Middle frontal gyrus (tissue), 1 donor: ENCODE data around the gene CNPY3.
"Not testable (repeated sequence)": the region's sequence is repeated elsewhere in the genome, so short reads cannot be mapped to it uniquely, and the experiment has no call there.

ENCODE experiments used
- DNase-seq: peaks from one replicate; pipeline ENCODE4 v3.0.0-alpha.2; 2015; ENCODE audit warnings: low spot score; ENCODE audit errors: extremely low spot score

Gene CNPY3

DNA sequence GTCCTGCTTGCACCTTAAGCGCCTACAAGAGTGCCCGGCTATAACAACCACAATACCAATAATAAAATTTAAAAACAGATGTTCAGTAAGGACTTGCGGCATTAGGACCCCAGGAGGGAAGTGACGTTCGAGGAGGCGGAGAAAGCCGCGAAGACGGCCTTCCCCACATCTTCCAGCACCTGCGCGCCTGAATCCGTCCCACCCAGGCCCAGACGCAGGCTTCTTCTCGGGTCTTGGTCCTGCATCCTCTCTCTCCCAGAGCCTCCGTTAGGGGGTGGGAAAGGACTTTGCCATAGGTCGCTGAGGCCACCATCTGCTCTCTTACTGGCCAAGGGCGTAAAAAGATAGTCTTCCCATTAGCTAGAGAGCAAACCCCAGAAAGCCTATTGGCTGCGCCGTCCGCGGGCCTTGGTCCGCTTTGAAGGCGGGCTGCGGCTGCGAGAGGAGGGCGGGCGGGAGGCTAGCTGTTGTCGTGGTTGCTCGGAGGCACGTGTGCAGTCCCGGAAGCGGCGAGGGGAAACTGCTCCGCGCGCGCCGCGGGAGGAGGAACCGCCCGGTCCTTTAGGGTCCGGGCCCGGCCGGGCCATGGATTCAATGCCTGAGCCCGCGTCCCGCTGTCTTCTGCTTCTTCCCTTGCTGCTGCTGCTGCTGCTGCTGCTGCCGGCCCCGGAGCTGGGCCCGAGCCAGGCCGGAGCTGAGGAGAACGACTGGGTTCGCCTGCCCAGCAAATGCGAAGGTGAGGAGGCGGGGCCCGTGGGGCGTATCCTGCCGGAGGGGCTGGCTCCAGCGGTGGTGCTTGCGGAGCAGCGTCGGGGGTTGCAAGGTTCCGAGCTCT, at the start of gene CNPY3:
CNPY3 (plus strand) TSS at position 495 of the 835 bp plus-strand sequence; CDS start at position 586, 91 bp downstream.
- peak; percentile 91 for DNase-seq

GRCh38 chr6:42880240-42880817, 49.0 kb upstream of the CNPY3 start:
- not testable (repeated sequence) for DNase-seq

- DNase-seq: not testable (repeated sequence)
These were observed 48.4 kb upstream of the CNPY3 start for GRCh38 chr6:42880871-42881270.

GRCh38 chr6:42885702-42886101, 43.6 kb upstream of the CNPY3 start:
- no peak for DNase-seq

DNA sequence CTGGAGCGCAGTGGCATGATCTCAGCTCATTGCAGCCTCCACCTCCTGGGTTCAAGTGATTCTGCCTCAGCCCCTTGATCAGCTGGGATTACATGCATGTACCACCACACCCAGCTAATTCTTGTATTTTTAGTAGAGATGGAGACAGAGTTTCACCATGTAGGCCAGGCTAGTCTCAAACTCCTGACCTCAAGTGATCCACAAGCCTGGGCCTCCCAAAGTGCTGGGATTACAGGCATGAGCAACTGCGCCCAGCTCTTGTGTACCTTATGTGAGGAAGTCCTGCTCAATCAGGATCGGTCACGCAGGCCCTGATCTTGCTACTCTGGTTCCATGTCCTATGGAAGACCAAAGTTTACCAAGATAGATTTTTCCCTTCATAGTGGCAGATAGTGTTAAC, 41.1 kb upstream of the CNPY3 start:
- DNase-seq: not testable (repeated sequence)

- DNase-seq: no peak
These were observed 39.5 kb upstream of the CNPY3 start for GRCh38 chr6:42889815-42890214.

- peak; percentile 88 for DNase-seq
These were observed 38.7 kb upstream of the CNPY3 start for GRCh38 chr6:42890311-42891198.

- no peak for DNase-seq
These were observed 38.0 kb upstream of the CNPY3 start for GRCh38 chr6:42891199-42891722.

DNA sequence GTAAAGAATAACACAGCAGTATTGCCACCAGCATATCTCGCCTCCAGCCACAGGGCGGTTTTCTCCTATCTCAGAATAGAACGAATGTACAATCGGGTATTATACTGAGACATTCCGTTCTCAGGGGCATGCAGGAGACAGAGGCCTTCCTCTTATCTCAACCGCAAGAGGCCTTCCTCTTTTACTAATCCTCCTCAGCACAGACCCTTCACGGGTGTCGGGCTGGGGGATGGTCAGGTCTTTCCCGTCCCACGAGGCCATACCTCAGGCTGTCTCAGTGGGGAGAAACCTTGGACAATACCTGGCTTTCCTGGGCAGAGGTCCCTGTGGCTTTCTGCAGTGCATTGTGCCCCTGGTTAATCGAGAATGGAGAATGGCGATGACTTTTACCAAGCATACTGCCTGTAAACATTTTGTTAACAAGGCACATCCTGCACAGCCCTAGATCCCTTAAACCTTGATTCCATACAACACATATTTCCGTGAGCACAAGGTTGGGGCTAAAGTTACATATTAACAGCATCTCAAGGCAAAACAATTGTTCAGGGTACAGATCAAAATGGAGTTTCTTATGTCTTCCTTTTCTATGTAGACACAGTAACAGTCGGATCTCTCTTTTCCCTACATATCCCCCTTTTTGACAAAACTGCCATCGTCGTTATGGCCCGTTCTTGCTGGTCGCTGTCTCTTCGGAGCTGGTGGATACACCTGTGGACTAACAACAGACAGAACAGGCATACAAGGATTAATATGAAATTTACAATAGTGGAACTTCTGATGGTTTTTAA, 35.0 kb upstream of the CNPY3 start:
- DNase-seq: not testable (repeated sequence)

GRCh38 chr6:42896178-42896719, 33.0 kb upstream of the CNPY3 start:
- DNase-seq: no peak

DNA sequence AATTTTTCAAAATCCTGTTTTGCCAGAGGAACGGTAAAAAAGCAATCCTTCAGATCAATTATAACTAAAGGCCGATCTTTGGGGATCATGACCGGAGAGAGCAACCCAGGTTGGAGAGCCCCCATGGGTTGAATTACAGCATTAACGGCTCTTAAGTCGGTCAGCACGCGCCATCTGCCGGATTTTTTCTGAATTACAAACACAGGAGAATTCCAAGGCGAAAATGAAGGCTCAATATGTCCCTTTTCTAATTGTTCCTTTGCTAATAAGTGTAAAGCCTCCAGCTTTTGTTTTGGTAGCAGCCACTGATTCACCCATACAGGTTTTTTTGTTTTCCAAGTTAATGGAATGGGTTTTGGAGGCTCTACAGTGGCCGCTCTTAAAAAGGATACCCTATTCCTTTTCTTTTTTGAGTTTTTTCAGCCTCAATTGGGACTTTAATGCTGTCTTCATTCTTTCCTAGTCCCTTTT, 30.4 kb upstream of the CNPY3 start:
- DNase-seq: peak; percentile 73

- no peak for DNase-seq
These were observed 29.4 kb upstream of the CNPY3 start for GRCh38 chr6:42899871-42900270.

GRCh38 chr6:42901538-42901957, 27.7 kb upstream of the CNPY3 start:
- peak; percentile 54 for DNase-seq

GRCh38 chr6:42902429-42903263, 26.6 kb upstream of the CNPY3 start:
- DNase-seq: not testable (repeated sequence)

GRCh38 chr6:42904467-42904866, 24.8 kb upstream of the CNPY3 start:
- no peak for DNase-seq

- no peak for DNase-seq
These were observed 21.9 kb upstream of the CNPY3 start for GRCh38 chr6:42907336-42907735.

DNA sequence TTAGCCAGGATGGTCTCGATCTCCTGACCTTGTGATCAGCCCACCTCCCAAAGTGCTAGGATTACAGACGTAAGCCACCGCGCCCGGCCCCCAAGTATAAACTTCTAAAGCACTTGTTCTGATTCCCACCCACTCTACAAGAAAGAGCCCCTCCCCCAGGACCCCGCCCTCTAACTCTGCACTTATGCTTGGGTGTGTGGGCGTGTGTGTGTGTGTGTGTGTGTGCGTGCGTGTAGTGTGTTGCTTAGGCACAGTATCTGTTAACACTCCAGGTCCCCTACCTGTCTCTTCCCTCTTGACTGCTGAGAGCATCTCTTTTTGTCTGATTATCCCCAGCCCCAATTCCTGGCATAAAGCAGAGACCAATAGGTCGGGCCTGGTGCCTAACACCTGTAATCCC, 19.4 kb upstream of the CNPY3 start:
- no peak for DNase-seq

DNA sequence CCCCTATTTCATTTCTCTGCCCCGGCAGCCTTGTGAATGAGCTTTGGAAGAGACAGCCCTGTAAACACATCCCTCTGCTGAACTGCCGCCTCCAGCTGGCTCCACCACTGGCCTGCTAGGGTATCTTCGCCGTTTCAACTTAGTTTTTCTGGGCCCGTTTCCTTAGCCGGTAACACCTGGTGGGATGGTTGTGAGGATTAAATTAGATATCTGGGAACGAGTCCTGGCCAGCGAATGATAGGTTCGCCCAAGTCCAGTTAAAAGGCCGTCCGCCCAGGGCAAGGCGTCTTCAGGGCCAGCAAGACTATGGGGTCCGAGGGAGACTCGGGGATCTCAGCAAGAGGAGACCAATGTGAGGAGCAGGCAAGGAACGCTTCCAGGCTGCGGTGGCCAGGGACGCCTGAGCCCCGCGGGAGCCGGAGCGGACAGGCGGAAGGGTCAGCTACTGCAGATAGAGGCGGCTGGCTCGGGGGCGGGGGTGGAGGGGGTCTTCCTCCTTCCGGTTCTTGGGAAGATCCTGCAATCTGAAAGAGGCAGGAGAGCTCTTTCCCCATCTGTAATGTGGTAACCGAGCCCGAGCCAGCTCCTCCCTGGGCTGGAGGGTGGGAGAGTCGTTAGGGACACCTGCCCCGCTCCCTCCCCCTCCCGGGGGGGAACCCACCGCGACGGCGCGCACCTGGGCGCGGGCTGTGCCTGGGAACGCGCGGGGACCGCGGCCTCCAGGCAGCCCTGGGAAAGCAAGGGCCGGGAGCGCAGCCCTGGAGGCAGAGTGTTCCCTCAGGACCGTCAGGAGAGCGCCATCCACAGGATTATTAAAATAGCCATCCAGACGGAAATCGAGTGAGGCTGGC, 17.9 kb upstream of the CNPY3 start:
- no peak for DNase-seq
